HepG2 (cell line): ENCODE measurements around the gene AMOTL2. TPM values are rescaled to one million over a fixed set of nuclear protein-coding genes. Genes with fewer than 3 reads are reported as not detected.

Source experiments
- ASH2L ChIP-seq: fragments of 300-600, 200-600 bp; sonication (generic); IDR thresholded peaks from 2 replicates; pipeline ENCODE4 v1.7.0; 2017; ENCODE audit warnings: low read depth, mild to moderate bottlenecking, moderate library complexity, mixed read lengths, low read length; ENCODE audit not compliant: insufficient read length
- DNMT3B ChIP-seq: conservative IDR thresholded peaks from 2 replicates; pipeline ENCODE4 v1.6.1; 2016; ENCODE audit warnings: missing biosample characterization, control low read depth
- DZIP1 ChIP-seq: sonication (generic); formaldehyde crosslinking; IDR thresholded peaks from 2 replicates; pipeline ENCODE4 v1.5.0; 2020; ENCODE audit warnings: mild to moderate bottlenecking, missing genetic modification reagents
- EP300 ChIP-seq, 3 experiments: sonication (generic) in 1 of 3; formaldehyde crosslinking in 1 of 3; IDR thresholded peaks; 2 replicates each; pipeline versions ENCODE4 v1.5.1 to v1.6.1; 2011 to 2020; ENCODE audit warnings: low read depth in 2 of 3, low read length in 2 of 3, borderline replicate concordance in 1 of 3, improper control_type of control experiment in 1 of 3, mild to moderate bottlenecking in 1 of 3, missing genetic modification reagents in 1 of 3, moderate library complexity in 1 of 3
- FOSL1 ChIP-seq: sonication (generic); formaldehyde crosslinking; IDR thresholded peaks from 2 replicates; pipeline ENCODE4 v1.9.0; 2021; ENCODE audit warnings: missing genetic modification reagents, borderline replicate concordance
- HMG20B ChIP-seq: conservative IDR thresholded peaks from 2 replicates; pipeline ENCODE4 v1.6.1; 2016; ENCODE audit warnings: missing genetic modification reagents, missing compliant biosample characterization
- LBX2 ChIP-seq: sonication (generic); formaldehyde crosslinking; IDR thresholded peaks from 2 replicates; pipeline ENCODE4 v1.5.0; 2020; ENCODE audit warnings: missing genetic modification reagents, mild to moderate bottlenecking, borderline replicate concordance
- MEF2D ChIP-seq: sonication (generic); formaldehyde crosslinking; IDR thresholded peaks from 2 replicates; pipeline ENCODE4 v1.5.1; 2020; ENCODE audit warnings: mild to moderate bottlenecking, missing genetic modification reagents
- PAXIP1 ChIP-seq: sonication (generic); formaldehyde crosslinking; conservative IDR thresholded peaks from 2 replicates; pipeline ENCODE4 v1.4.0; 2020; ENCODE audit warnings: mild to moderate bottlenecking, missing genetic modification reagents, moderate library complexity
- PHF8 ChIP-seq: sonication (generic); formaldehyde crosslinking; IDR thresholded peaks from 2 replicates; pipeline ENCODE4 v1.5.0; 2020; ENCODE audit warnings: missing genetic modification reagents
- SAFB2 ChIP-seq: sonication (generic); formaldehyde crosslinking; IDR thresholded peaks from 2 replicates; pipeline ENCODE4 v1.5.1; 2020; ENCODE audit warnings: missing genetic modification reagents, low read depth, mild to moderate bottlenecking, borderline replicate concordance
- SP2 ChIP-seq: sonication (generic); formaldehyde crosslinking; IDR thresholded peaks from 2 replicates; pipeline ENCODE4 v1.5.1; 2020; ENCODE audit warnings: mild to moderate bottlenecking, missing genetic modification reagents
- ZHX1 ChIP-seq: sonication (generic); formaldehyde crosslinking; IDR thresholded peaks from 2 replicates; pipeline ENCODE4 v1.8.1; 2022; ENCODE audit warnings: low read depth, mild to moderate bottlenecking, missing genetic modification reagents
- ZNF414 ChIP-seq: sonication (generic); formaldehyde crosslinking; IDR thresholded peaks from 2 replicates; pipeline ENCODE4 v1.5.0; 2020; ENCODE audit warnings: missing genetic modification reagents
- polyA plus RNA-seq, 8 experiments: library from polyadenylated mRNA; depleted of rRNA in 3 of 8; stranded (reverse) in 7 of 8; unstranded in 1 of 8; fragments of >200 nt; fragmentation: Illumina TruSeq in 4 of 8; extraction: Trizol in 4 of 8; gene quantifications; 2 replicates each; pipeline versions ENCODE4 v1.2.1 to v1.2.3, GENCODE V29; 2011 to 2016; ENCODE audit warnings: low read depth in 4 of 8, missing spikeins in 1 of 8, mixed read lengths in 1 of 8; ENCODE audit not compliant: insufficient read depth in 1 of 8
- total RNA-seq, 5 experiments: library from RNA; depleted of rRNA; stranded (reverse); fragments of >200 nt; fragmentation: Illumina TruSeq; extraction: Trizol; gene quantifications; 2 replicates each; pipeline ENCODE4 v1.2.3, GENCODE V29; 2016; ENCODE audit warnings: low read depth in 1 of 5
- TF ChIP-seq, protein P1 (sequence below): sonication (generic); formaldehyde crosslinking; IDR thresholded peaks from 2 replicates; pipeline ENCODE4 v1.4.0; 2020; ENCODE audit warnings: missing genetic modification reagents, low read depth, mild to moderate bottlenecking, borderline replicate concordance

The AMOTL2 gene
- total and polyA plus RNA-seq, 2 of the 13 experiments (the other 11 are each of a cell fraction or from before 2014, with no cell fraction given): 17.3 to 18.5 TPM

DNA sequence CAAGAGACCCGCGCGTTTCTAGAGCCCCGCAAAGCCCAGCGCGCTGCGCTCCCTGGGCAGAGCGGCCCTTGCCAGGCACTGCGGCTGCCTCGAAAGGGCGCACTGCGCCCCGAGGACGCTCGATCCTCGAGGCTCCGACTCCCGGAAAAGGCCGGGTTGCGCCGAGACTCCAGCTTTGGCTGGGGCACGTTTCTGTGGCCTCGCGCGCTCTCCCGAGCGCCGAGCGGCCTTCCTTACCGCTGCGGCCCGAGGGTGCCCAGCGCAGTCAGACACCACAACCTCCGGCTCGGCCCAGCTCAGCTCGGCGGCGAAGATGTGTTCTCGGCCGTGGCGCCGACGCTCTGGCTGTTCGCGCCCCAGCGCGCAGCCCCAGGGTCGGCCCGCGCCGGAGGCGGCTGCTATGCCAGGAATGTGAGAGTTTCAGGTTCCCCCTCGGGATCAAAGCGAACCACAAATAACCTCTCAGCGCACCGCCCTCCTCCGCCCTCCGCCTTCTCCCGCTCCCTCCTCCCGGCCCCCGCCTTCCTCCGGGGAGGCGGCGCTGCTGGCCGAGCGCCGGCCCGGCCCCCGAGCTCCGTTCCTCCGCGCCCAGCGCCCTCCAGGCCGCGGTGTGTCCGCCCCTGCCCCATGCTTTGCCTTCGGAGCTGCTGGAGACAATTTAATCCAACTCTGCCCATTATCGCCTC lies at the start of gene AMOTL2 (continued):
- TF ChIP-seq DZIP1 (CRISPR knock-in tag) (0 out of 2 replicates have a peak, but pooled peaks have one; percentile 56), HMG20B (CRISPR knock-in tag) (peak; percentile 87), ASH2L (peak; percentile 62), SP2 (CRISPR knock-in tag) (peak; percentile 35; the same call in 1 of the 2 replicates), LBX2 (CRISPR knock-in tag) (no peak), ZNF414 (CRISPR knock-in tag) (peak; percentile 80), SAFB2 (CRISPR knock-in tag) (no peak), MEF2D (CRISPR knock-in tag) (peak; percentile 50; the same call in 1 of the 2 replicates), DNMT3B (peak; percentile 68), EP300 (IDR thresholded peaks at IDR 0.05; ENCODE audit: low read depth in 2 of 2, low read length in 2 of 2) (peak; percentile 88; a peak in 3 of 4 replicates), EP300 (CRISPR knock-in tag; IDR thresholded peaks at IDR 0.05; ENCODE audit: borderline replicate concordance) (peak; percentile 87; the same call in 1 of the 2 replicates), ZHX1 (CRISPR knock-in tag) (0 out of 2 replicates have a peak, but pooled peaks have one; percentile 2), FOSL1 (0 out of 2 replicates have a peak, but pooled peaks have one; percentile 10), PHF8 (CRISPR knock-in tag) (peak; percentile 80), PAXIP1 (CRISPR knock-in tag) (peak; percentile 72)
- TF ChIP-seq, protein P1, sequence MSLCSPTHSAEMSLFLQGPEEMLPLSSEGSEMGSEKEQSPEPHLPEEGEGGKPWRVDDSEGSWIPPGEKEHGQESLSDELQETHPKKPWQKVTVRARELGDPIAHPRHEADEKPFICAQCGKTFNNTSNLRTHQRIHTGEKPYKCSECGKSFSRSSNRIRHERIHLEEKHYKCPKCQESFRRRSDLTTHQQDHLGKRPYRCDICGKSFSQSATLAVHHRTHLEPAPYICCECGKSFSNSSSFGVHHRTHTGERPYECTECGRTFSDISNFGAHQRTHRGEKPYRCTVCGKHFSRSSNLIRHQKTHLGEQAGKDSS (CRISPR knock-in tag): peak; percentile 31; the same call in 1 of the 2 replicates
